Transverse colon (tissue), 4 donors: ENCODE measurements around the gene SNX27.

Experiments
- CTCF ChIP-seq, 5 experiments: fragments of 200-600 bp in 3 of 5; fragments of 450-650 bp in 2 of 5; sonication (generic) in 3 of 5; IDR thresholded peaks; 1 replicate in 2 of 5; 2 replicates in 3 of 5; pipeline ENCODE4 v1.5.1; 2016 to 2017; ENCODE audit warnings: antibody characterized with exemption in 5 of 5, inconsistent platforms in 3 of 5, mild to moderate bottlenecking in 2 of 5, moderate library complexity in 1 of 5
- POLR2A ChIP-seq: fragments of 450-650 bp; IDR thresholded peaks from one replicate; pipeline ENCODE4 v1.6.1; 2016; ENCODE audit warnings: antibody characterized with exemption, mild to moderate bottlenecking, moderate library complexity
- POLR2AphosphoS5 ChIP-seq, 3 donors: sonication (generic); formaldehyde crosslinking; IDR thresholded peaks; one replicate each; pipeline ENCODE4 v1.6.1; 2016; ENCODE audit warnings: antibody characterized with exemption in 3 of 3

GRCh38 chr1:151729966-151730291 is 118.1 kb downstream of the SNX27 start:
- TF ChIP-seq CTCF (IDR thresholded peaks at IDR 0.05) (no peak), POLR2A (no peak), POLR2AphosphoS5 (IDR thresholded peaks at IDR 0.05) (no peak)
